Activated T-cell treated with anti-CD3 and anti-CD28 coated beads, Interleukin-2, amount 50 U/mL, for 4 hours (primary cell): ENCODE data around the gene KCTD18. TPM values are rescaled to one million over a fixed set of nuclear protein-coding genes. Genes with fewer than 3 reads are reported as not detected.

Experiments
- ATAC-seq, 2 donors: fragments of 200-7000 bp; cut with Tn5 transposase; one replicate each; pipeline ENCODE4 v1.10.0; 2021
- DNase-seq: peaks from one replicate; pipeline ENCODE4 v3.0.0-alpha.2; 2020
- H3K27me3 Mint-ChIP-seq: one replicate; pipeline ENCODE4 v1.8.0; 2021; ENCODE audit warnings: low read depth, mixed read lengths
- H3K36me3 Mint-ChIP-seq: one replicate; pipeline ENCODE4 v1.8.0; 2022; ENCODE audit warnings: mixed read lengths; ENCODE audit not compliant: insufficient read depth
- H3K4me1 Mint-ChIP-seq: one replicate; pipeline ENCODE4 v1.8.0; 2021; ENCODE audit warnings: low read depth, mixed read lengths
- H3K4me3 Mint-ChIP-seq: one replicate; pipeline ENCODE4 v1.8.0; 2021; ENCODE audit warnings: mild to moderate bottlenecking, moderate library complexity, mixed read lengths
- H3K9me3 Mint-ChIP-seq: one replicate; pipeline ENCODE4 v1.8.0; 2021; ENCODE audit warnings: mixed read lengths
- total RNA-seq, 3 donors: library from RNA; stranded (reverse); gene quantifications; one replicate each; pipeline ENCODE4 v1.2.1, GENCODE V29; 2021

Gene KCTD18
- total RNA-seq, 3 donors from 2014 or later: 11.7 to 12.9 (median 12.7) TPM

GRCh38 chr2:200502196-200502595 is 7.7 kb downstream of the KCTD18 start:
- no peak for DNase-seq
- Mint-ChIP-seq H3K4me3 (no peak overlapping the region), H3K4me1 (peaks cover 11% of the 10 kb centered on the region), H3K27me3 (no peaks in the 10 kb centered on the region), H3K9me3 (peaks cover 3% of the 10 kb centered on the region), H3K36me3 (peaks cover 29% of the 10 kb centered on the region)
- ATAC-seq: no peak

- DNase-seq: no peak
- no peak for ATAC-seq
These were observed 11.3 kb downstream of the KCTD18 start for GRCh38 chr2:200498402-200499162.

GRCh38 chr2:200496696-200497095 is 13.2 kb downstream of the KCTD18 start:
- no peak for DNase-seq
- ATAC-seq: no peak
- Mint-ChIP-seq H3K9me3 (no peaks in the 10 kb centered on the region), H3K36me3 (peaks cover 30% of the 10 kb centered on the region), H3K4me3 (no peak overlapping the region), H3K27me3 (no peaks in the 10 kb centered on the region), H3K4me1 (peaks cover 2% of the 10 kb centered on the region)

More at GRCh38 chr2:200498402-200499162, 11.3 kb downstream of the KCTD18 start:
- H3K27me3 Mint-ChIP-seq: no peaks in the 10 kb centered on the region
- no peak overlapping the region for H3K4me3 Mint-ChIP-seq
- H3K4me1 Mint-ChIP-seq: peaks cover 2% of the 10 kb centered on the region
- H3K36me3 Mint-ChIP-seq: peaks cover 24% of the 10 kb centered on the region
- peaks cover 3% of the 10 kb centered on the region for H3K9me3 Mint-ChIP-seq

- H3K36me3 Mint-ChIP-seq: peaks cover 47% of the 10 kb centered on the region
- no peaks in the 10 kb centered on the region for H3K27me3 Mint-ChIP-seq
- no peak for DNase-seq
- no peaks in the 10 kb centered on the region for H3K4me1 Mint-ChIP-seq
- no peaks in the 10 kb centered on the region for H3K9me3 Mint-ChIP-seq
- ATAC-seq: no peak
- no peak overlapping the region for H3K4me3 Mint-ChIP-seq
These were observed 15.8 kb downstream of the KCTD18 start for GRCh38 chr2:200494048-200494447.

- peaks cover 42% of the 10 kb centered on the region for H3K36me3 Mint-ChIP-seq
These were observed 17.2 kb downstream of the KCTD18 start for GRCh38 chr2:200492656-200493055.

GRCh38 chr2:200490001-200490400 is 19.9 kb downstream of the KCTD18 start:
- Mint-ChIP-seq H3K9me3 (no peaks in the 10 kb centered on the region), H3K4me1 (no peaks in the 10 kb centered on the region), H3K36me3 (peaks cover 38% of the 10 kb centered on the region), H3K27me3 (no peaks in the 10 kb centered on the region), H3K4me3 (no peak overlapping the region)
- no peak for DNase-seq
- no peak for ATAC-seq

More at GRCh38 chr2:200492656-200493055, 17.2 kb downstream of the KCTD18 start:
- H3K9me3 Mint-ChIP-seq: no peaks in the 10 kb centered on the region
- H3K4me3 Mint-ChIP-seq: no peak overlapping the region
- no peaks in the 10 kb centered on the region for H3K4me1 Mint-ChIP-seq
- H3K27me3 Mint-ChIP-seq: no peaks in the 10 kb centered on the region
- DNase-seq: no peak
- ATAC-seq: no peak

GRCh38 chr2:200488169-200488568 is 21.7 kb downstream of the KCTD18 start:
- H3K4me1 Mint-ChIP-seq: no peaks in the 10 kb centered on the region
- no peak for ATAC-seq
- H3K9me3 Mint-ChIP-seq: no peaks in the 10 kb centered on the region
- H3K27me3 Mint-ChIP-seq: no peaks in the 10 kb centered on the region
- peaks cover 34% of the 10 kb centered on the region for H3K36me3 Mint-ChIP-seq
- H3K4me3 Mint-ChIP-seq: no peak overlapping the region
- no peak for DNase-seq

- no peaks in the 10 kb centered on the region for H3K4me1 Mint-ChIP-seq
- H3K4me3 Mint-ChIP-seq: no peak overlapping the region
- DNase-seq (no peak), ATAC-seq (no peak)
- H3K36me3 Mint-ChIP-seq: peaks cover 19% of the 10 kb centered on the region
- H3K27me3 Mint-ChIP-seq: no peaks in the 10 kb centered on the region
- no peaks in the 10 kb centered on the region for H3K9me3 Mint-ChIP-seq
These were observed 23.3 kb downstream of the KCTD18 start for GRCh38 chr2:200486529-200486928.

- DNase-seq: no peak
- Mint-ChIP-seq H3K27me3 (no peaks in the 10 kb centered on the region), H3K4me1 (peaks cover 2% of the 10 kb centered on the region)
These were observed 24.9 kb downstream of the KCTD18 start for GRCh38 chr2:200484934-200485333.

GRCh38 chr2:200483729-200484198 is 26.1 kb downstream of the KCTD18 start:
- ATAC-seq: peak; percentile 27 to 32
- Mint-ChIP-seq H3K9me3 (no peaks in the 10 kb centered on the region), H3K36me3 (no peaks in the 10 kb centered on the region), H3K27me3 (no peaks in the 10 kb centered on the region), H3K4me1 (peaks cover 2% of the 10 kb centered on the region), H3K4me3 (no peak overlapping the region)
- no peak for DNase-seq

More at GRCh38 chr2:200484934-200485333, 24.9 kb downstream of the KCTD18 start:
- H3K4me3 Mint-ChIP-seq: no peak overlapping the region
- H3K9me3 Mint-ChIP-seq: no peaks in the 10 kb centered on the region
- H3K36me3 Mint-ChIP-seq: peaks cover 6% of the 10 kb centered on the region
- no peak for ATAC-seq

GRCh38 chr2:200482194-200482593 is 27.7 kb downstream of the KCTD18 start:
- Mint-ChIP-seq H3K4me3 (no peak overlapping the region), H3K9me3 (no peaks in the 10 kb centered on the region)
- no peak for DNase-seq

GRCh38 chr2:200479692-200480265 is 30.1 kb downstream of the KCTD18 start:
- no peak for ATAC-seq
- Mint-ChIP-seq H3K9me3 (no peaks in the 10 kb centered on the region), H3K36me3 (no peaks in the 10 kb centered on the region), H3K27me3 (no peaks in the 10 kb centered on the region), H3K4me3 (no peak overlapping the region), H3K4me1 (peaks cover 2% of the 10 kb centered on the region)
- no peak for DNase-seq

More at GRCh38 chr2:200482194-200482593, 27.7 kb downstream of the KCTD18 start:
- Mint-ChIP-seq H3K27me3 (no peaks in the 10 kb centered on the region), H3K36me3 (no peaks in the 10 kb centered on the region), H3K4me1 (peaks cover 2% of the 10 kb centered on the region)
- no peak for ATAC-seq

- Mint-ChIP-seq H3K4me3 (no peak overlapping the region), H3K9me3 (no peaks in the 10 kb centered on the region), H3K4me1 (peaks cover 2% of the 10 kb centered on the region), H3K27me3 (no peaks in the 10 kb centered on the region), H3K36me3 (no peaks in the 10 kb centered on the region)
- ATAC-seq (no peak), DNase-seq (no peak)
These were observed 32.2 kb downstream of the KCTD18 start for GRCh38 chr2:200477667-200478131.

GRCh38 chr2:200476836-200477235 is 33.0 kb downstream of the KCTD18 start:
- Mint-ChIP-seq H3K4me1 (peaks cover 2% of the 10 kb centered on the region), H3K9me3 (no peaks in the 10 kb centered on the region), H3K27me3 (no peaks in the 10 kb centered on the region), H3K36me3 (no peaks in the 10 kb centered on the region), H3K4me3 (no peak overlapping the region)
- DNase-seq: no peak
- ATAC-seq: no peak

- H3K27me3 Mint-ChIP-seq: no peaks in the 10 kb centered on the region
- DNase-seq (no peak), ATAC-seq (no peak)
- H3K4me1 Mint-ChIP-seq: peaks cover 8% of the 10 kb centered on the region
- H3K36me3 Mint-ChIP-seq: no peaks in the 10 kb centered on the region
- H3K4me3 Mint-ChIP-seq: no peak overlapping the region
- no peaks in the 10 kb centered on the region for H3K9me3 Mint-ChIP-seq
These were observed 34.1 kb downstream of the KCTD18 start for GRCh38 chr2:200475795-200476194.
